HG03135 (cell line): ENCODE measurements around the gene MYH7.
"Not testable (repeated sequence)": the region's sequence is repeated elsewhere in the genome, so short reads cannot be mapped to it uniquely, and the experiment has no call there.

Source experiments
- ATAC-seq: cut with Tn5 transposase; IDR thresholded peaks from one replicate; pipeline ENCODE4 v1.9.1; 2021; ENCODE audit warnings: mild to moderate bottlenecking, moderate library complexity; ENCODE audit not compliant: unreplicated experiment

Gene MYH7

DNA sequence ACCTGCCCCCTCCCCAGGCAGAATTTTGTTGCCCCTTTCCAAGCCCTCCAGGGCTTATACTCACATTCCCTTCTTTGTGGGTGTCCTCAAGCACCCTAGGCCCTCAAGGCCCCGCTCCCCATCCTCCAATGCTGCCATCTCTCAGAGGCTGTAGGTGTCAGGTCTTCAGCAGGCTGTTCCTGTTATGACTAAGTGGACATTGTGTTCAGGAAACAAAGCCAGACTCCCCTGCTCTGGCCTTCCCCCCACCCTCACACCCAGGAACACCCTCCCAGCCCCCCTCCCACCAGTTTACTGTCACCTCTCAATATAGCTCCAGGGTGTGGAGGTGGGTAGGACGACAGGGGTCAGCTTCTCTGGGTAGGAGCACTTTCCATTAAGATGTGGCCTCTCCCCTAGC is 26.0 kb downstream of the MYH7 start:
- no peak for ATAC-seq

DNA sequence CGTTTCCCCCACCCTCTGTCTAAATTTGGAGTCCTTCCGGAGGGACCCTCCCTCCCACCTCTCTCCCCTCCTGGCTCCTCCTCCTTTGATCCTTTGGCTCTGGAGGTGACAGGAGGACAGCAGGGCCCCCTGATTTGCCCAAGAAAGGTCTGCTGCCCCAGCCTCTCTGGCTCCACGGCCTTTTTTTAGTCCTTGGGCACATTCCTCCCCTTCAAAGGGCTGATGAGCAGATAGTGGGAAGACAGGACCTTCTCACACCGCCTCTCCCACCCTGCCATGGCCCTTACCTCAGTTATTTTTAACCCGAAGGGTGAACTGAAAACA is 27.2 kb downstream of the MYH7 start:
- ATAC-seq = no peak

DNA sequence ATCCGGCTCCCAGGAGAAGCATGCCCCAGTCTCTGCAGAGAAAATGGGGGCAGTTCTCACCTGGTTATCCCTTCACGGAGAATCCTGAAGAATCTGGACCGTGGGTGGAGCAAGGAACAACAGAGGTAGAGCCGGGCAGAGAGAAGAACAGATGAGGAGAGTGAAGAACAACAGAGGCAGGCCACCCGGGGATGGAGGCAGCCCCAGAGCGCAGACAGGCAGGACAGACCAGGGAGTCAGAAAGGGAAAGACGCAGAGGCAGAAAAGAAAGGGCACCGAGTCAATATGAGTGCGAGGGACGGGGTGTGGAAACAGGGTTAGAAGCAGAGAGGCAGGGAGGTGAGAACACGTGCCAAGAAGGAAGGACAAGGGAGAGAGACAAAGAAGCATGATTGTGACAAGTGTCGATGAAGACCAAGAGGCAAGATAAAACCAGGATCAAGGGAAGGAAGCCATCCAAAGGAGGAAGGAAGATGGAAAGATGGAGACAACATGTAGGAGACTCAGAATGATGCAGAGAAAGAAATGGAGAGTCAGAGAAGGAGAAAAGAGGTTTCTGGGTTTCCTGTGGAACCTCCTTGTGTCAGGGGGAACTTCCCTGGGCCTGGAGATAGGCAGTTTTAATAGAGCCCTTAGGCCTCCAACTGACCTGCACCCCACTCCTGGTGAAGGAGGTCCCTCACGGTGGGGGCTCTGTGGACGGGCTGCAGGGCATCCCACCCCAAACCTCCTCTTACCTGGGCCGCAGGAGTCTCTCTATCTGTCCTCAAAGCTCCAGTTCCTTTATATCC is 27.7 kb downstream of the MYH7 start, which contains the start of gene MYH6:
TSS of gene MYH6 (minus strand) at position 758 of the 791 bp plus-strand sequence. CDS start 1,050 bp downstream, outside the sequence.
- ATAC-seq = no peak

DNA sequence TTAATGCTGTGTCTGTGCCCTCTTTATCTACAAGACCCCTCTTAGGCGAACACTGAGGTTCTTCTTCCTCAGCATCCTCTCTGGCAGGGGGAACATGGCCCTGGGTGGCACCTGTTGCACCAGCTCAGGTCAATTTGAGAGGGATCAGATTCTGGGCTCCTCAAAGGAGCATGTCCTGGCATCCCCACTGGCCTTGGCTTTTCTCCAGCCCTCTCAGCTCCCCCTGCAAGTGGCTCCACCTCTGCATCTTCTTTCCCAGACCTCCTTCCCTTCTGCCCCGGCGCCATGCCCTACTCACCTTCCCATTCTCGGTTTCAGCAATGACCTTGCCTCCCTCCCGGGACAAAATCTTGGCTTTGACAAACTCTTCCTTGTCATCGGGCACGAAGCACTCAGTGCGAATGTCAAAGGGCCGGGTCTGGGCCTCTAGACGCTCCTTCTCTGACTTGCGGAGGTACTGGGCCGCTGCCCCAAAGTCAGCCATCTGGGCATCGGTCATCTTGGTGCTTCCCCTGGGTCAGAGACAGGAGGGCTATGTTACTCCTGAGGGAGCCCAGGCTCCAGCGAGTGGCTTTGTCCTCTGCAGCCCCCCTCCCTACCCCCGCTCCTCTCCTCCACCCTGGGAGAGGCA is 28.6 kb downstream of the MYH7 start:
- no peak for ATAC-seq

DNA sequence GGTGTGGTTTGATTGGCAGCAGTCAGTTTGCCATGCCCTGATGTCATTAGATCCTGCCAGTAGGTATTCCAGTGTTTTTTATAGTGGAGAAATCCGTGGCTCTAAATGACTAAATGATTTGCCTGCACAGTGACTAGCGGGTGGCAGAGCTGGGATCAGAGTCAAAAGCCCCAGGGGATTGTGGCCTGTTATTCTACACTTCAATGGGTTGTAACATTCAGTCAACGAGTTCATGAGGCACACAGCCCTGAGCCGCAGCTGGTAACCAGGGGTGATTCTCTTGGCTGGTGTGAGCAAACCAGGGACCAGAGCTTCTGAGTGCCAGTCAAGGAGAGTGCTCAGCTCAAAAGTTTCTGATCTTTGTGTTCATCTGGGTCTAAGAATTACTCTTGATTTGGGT is 29.2 kb downstream of the MYH7 start:
- ATAC-seq = no peak

DNA sequence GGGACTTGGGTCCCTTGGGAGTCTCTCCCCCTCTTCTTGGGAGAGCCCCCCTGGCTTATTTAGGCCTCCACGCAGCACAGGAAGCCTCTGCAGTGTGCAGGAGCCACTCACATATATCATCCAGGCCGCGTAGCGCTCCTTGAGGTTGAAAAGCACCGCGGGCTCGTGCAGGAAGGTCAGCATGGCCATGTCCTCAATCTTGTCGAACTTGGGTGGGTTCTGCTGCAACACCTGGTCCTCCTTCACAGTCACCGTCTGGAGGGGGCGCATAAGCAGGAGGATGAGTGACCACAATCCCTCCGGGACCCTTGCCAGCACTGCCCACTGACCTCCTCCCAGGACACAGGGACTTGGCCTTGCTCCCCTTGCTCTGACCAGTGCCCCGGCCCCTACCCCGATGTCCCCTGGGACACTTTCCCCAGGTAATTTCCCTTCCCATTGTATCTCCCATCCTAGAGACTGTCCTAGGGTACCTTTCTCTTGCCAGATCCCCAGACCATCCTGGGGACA is 29.9 kb downstream of the MYH7 start:
- ATAC-seq = no peak

DNA sequence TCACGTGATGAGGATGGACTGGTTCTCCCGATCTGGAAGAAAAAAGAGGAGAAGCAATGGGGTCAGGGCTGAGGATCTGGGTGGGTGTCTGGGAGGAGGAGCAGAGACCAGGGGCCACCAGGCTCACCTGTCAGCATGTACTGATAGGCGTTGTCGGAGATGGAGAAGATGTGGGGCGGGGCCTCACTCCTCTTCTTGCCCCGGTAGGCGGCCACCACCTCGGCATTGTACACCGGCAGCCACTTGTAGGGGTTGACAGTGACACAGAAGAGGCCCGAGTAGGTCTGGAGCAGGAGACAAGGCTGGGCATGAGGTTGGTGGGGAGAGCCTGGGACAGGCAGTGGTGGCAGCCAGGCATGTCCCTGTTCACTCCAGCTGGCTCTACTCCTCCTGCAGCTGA is 30.4 kb downstream of the MYH7 start:
- ATAC-seq = no peak

DNA sequence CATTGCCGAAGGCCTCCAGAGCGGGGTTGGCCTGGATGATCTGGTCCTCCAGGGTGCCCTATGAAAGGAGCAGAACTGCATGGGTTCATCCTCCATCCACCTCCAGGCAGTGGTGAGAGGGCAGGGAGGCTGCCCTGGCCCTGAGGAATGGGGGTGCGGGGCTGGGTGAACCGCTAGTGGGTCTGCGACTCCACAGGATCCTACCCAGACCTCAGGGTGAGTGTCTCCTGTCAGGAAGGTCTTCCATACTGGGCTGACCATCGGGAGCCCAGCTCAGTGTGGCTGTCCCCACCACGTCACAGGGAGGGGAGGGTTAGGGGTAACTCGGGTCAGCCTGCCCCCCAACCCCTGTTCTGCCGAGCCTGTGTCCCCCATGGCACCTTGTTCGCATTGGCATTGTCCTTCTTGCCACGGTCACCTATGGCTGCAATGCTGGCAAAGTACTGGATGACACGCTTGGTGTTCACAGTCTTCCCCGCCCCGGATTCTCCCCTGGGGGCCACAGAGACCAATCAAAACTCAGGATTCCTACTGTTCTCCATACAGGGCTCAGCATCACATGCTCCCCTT is 31.0 kb downstream of the MYH7 start:
- ATAC-seq = no peak

DNA sequence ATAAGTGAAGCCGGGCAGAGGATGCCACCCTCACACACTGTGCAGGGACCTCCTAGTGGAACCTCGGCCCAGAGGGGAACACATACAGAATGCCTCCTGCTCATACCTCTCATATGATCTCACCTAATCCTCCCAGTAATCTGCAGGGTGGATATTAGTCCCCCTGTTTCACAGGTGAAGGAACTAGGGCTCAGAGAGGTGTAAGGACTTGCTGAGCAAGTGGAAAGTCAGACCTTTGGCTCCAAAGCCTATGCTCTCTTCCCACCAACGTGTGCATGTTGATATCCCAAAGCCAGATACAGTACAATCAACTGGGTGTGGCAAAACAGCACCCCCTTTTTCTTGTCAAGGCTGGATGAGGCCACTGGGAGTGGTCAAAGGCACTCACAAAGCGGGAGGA is 31.6 kb downstream of the MYH7 start:
- ATAC-seq = no peak

DNA sequence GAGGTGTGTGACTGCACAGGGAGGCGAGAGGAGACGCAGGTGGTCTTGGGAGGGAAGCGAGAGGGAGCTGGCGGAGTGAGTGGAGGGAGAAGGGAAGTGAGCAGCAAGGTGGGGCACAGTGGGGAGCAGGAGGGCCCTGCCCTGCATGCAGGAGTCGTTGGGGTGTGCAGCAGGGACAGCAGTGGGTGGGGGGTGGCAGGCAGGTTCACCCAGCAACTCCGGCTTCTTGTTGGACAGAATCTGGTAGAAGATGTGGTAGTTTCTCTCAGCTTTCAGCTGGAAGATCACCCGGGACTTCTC is 32.4 kb downstream of the MYH7 start:
- ATAC-seq = no peak

DNA sequence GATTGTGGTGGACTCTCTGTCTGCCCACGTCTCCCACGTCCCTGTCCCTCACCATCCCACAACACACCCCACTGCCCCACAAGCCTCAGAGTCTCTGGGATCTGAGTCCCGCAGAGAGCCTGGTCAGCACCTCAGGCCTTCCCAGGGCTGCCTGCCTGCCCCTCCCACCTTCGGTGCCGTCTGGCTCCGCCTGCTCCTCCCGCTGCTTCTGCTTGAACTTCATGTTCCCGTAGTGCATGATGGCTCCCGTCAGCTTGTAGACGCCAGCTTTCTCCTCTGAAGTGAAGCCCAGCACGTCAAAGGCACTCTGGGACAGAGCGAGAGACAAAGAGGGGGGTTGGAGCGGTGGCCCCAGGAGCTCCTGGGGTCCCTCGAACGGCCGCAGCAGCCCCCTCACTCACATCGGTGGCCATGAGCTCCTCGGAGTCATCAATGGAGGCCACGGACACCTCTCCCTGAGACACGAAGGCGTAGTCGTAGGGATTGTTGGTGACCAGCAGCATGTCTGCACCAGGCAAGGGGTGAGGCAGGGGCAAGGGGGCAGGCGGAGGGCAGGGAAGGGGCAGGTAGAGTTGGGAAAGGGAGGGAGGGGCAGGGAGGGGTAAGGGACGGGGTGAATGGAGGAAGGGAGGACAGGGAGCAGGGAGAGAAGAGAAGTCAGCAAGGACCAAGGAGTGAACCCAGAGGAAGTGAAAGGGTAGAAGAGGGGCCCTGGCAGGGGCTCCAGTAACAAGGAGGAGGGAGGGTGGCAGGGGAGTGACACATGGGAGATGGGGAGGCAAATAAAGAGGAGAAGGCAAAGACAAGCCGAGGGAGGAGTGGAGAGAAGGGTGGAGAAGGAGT is 32.9 kb downstream of the MYH7 start:
- ATAC-seq = no peak

DNA sequence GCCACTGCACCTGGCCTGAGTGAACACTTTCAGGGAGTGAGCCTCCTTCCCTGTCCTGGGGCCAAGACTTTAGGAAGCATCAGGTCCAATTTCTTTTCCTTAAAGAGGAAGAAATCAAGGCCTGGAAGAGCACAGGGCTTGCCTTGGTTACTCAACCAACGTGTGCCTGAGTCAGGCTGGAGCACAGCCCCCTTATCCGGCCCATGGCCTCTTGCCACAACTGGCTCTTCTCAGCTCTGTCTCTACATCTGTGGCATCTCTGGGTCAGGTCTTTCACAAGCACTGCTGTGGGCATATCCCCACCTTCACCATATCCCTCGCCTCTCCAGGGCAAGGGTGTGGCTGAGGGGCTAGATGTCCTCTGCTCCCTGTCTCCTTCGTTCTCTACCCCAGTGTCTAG is 34.2 kb downstream of the MYH7 start:
- no peak for ATAC-seq

DNA sequence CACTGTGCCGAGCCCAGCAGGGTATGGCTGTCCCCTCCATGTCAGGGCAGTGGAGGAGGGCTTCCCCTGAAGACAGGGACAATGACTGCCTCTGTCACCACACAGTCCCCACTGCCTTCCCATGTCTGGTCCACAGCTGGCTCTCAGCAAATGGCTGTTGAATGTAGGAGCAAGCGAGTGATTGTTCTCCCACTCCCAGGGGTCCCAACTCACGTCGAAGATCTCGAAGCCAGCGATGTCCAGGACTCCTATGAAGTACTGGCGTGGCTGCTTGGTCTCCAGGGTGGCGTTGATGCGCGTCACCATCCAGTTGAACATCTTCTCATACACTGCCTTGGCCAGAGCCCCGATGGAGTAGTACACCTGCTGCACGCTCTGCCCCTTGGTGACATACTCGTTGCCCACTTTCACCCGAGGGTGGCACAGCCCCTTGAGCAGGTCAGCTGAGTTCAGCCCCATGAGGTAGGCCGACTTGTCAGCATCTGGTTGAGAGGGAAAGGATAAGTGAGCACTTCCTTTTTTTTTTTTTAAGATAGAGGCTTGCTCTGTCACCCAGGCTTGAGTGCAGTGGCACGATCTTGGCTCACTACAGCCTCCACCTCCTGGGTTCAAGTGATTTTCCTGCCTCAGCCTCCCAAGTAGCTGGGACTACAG is 34.8 kb downstream of the MYH7 start:
- not testable (repeated sequence) for ATAC-seq

DNA sequence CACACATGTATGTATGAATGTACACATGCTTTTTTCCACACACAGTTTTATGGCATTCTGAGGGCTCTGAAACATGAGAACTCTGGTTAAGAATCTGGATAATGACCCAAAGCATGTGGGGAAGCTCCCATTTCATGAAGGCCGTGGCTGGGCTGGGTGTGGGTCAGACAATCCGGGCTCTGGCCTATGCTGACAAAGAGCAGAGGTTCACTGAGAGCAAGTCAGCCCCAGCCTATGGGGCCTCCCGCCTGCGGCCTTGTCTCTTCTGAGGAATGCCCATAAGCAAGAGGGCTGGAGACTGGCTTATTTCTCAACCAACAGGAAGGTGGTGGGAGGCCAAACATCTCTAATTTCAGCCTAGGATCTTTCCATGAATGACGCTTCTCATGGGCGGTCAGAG is 35.9 kb downstream of the MYH7 start:
- ATAC-seq = no peak

DNA sequence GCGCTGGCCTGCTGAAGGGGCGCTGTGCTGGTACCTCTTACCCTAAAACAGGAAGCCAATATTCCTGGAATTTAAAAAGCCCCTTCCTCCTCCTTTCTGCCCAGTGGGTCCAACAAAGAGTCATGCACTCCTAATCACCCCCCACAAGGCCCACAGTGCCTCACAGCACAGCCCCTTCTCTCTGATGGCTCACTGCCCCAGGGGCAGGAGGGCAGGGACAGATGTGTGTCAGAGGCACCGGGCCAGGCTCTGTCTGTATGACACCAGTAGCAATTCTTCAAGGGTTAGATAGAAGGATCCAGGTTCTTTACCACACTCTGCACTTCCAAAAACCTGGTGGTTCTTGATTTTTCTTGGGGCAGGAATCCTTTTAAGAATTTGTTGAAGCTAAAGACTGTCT is 36.3 kb downstream of the MYH7 start:
- no peak for ATAC-seq

DNA sequence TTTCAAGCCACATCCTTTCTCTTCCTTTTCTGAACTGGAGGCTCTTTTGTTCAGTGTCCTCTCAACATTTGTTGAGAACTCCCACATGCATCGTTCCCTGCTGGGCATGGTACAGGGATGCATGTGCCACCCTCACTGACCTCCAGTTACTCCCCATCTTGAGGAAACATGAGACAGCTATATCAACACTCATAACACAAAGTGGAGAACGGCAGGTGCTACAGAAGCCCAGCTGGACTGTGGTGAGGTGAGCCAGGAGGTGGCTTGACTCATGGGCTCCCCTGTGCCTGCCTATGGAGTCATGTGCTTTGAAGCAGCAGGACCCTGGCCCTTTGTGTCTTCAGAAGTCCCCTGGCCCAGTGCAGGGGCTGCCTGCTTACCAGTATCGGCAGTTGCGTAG is 37.1 kb downstream of the MYH7 start:
- no peak for ATAC-seq

DNA sequence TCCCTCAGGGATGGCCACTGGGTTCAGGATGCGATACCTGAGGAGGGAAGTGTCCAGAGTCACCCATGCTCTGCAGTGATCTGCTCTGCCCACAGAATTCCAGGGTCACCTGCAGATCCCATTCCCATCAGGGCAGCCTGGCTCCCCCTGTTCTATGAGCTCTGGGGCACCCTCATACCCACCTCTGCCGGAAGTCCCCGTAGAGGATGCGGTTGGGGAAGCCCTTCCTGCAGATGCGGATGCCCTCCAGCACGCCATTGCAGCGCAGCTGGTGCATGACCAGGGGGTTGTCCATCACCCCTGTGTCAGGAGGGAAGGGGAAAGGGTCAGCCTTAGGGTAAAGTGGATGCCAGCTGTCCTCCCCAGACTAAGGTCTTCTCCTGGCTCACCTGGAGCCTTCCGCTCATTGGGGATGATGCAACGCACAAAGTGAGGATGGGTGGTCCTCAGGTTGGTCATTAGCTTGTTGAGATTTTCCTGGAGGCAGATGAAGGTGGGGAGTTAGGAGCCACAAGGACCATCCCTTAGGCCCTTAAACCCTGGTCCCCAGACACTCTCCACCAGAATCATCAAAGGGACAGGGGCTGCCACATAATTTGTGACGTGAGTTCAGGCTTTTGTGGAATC is 38.6 kb downstream of the MYH7 start:
- no peak for ATAC-seq

DNA sequence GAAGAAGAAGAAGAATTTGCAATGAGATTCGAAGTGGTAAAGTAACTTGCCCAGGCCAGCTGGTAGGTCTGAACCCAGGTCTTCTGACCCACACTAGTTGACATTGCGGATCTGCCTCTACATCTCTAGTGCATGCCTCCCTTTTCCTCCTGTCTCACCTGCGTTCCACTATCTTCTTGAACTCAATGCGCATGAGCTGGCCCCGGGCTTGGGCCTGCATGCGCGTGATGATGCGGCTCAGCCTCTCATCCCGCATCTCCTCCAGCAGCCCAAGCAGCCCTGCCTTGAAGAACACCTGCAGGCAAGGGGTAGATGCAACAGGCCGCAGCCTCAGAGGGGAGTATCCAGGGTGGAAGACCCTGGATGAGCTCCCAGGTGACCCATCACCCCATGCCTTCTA is 39.3 kb downstream of the MYH7 start:
- no peak for ATAC-seq

DNA sequence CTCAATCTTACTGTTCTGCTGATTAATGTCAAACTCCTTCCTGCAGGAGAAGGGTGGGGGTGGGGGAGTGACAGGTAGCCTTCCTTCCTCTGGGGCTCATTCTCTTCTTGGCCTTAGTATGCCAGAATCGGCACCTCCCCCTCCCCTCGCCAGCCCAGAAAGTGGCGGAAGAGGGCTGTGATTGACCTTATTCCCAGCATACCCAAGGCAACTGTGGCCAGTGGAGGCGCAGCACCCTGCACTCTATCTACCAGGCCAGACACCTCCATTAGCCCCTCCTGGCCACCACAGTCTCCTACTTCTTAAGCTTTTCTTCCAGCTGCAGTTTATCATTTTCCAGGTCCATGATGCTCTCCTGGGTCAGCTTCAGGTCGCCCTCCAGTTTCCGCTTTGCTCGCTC is 42.8 kb downstream of the MYH7 start:
- ATAC-seq = no peak

DNA sequence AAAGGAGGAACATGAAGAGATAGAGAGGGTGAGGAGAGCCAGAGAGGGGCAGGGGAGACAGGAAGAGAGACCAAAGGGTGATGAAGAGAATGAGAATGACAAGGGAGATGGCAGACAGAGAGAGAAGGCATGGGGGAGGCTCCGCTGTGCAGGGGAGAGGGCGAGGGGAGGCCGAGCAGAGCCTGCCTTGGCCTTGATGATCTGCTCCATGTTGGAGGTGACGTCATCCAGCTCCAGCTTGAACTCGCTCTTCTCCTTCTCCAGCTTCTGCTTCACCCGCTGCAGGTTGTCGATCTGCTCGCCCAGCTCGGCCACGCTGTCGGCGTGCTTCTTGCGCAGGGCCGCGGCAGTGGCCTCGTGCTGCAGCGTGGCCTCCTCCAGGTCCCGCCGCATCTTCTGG is 45.6 kb downstream of the MYH7 start:
- ATAC-seq = not testable (repeated sequence)

DNA sequence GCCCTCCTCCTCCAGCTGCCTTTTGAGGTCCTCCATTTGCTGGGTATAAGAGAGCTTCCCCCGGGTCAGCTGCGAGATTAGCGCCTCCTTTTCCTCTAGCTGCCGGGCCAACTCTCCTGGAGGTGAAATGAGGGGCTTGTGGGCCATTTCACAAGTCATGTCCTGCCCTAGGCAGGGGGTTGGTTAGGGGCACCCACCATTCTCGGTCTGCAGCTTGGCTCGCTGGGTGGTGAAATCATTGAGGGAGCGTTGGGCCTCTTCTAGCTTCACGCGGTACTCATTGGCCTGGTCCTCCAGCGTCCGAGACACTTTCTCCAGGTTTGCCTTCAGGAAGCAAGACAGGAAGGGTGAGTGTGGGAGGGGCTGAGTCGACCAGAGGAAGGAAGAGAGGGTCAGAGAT is 46.1 kb downstream of the MYH7 start:
- no peak for ATAC-seq
